Right lung (tissue), 5 donors: ENCODE measurements around the gene PGM2L1. TPM values are rescaled to one million over a fixed set of nuclear protein-coding genes. Genes with fewer than 3 reads are reported as not detected.

Source experiments
- DNase-seq, 2 donors: peaks; one replicate each; pipeline ENCODE4 v3.0.0-alpha.2; 2013
- polyA plus RNA-seq, 5 donors: library from polyadenylated mRNA; unstranded; fragments of 120-200 nt; gene quantifications; one replicate each; pipeline versions ENCODE4 v1.2.1 to v1.2.3, GENCODE V29; 2013; ENCODE audit warnings: inconsistent platforms in 1 of 5, low replicate concordance in 1 of 5; ENCODE audit not compliant: insufficient read length in 5 of 5, insufficient read depth in 1 of 5

PGM2L1 gene
- polyA plus RNA-seq, 5 donors, result 3.5 to 6.6 (median 5.3) TPM

DNA sequence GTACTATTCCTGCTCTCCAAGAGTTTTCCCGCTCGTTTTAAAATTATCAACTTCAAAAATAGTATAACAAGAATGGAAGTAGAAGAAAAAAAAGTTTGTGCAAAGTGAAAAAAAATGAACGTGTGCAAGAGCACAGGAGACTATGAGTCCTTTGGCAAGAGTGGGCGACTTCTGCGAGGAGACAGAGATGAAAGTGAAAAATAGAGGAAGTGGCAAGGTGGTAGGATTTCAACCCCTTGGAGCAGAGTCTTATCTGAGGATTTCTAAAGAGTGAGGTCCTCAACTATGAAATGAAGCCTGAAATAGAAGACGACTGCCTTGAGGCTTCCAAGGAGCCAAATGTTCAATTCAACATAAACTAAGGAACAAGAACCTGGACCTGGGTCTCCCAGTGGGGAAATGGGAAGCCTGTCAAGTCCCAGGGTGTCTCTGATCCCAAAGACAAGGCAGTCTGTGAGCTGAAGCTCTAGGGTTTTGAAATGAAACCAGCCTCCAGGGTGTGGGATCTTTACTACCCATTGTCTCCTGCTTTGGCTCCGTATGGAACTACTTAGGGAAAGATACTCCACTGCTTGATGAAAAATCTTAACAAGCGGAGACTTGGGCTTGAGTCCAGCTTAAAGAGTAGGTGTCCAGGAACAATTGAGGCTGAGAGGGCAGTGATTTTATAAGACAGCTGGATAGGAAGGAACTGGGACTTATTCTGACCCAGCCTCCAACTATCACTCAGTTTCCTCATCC lies 91.6 kb downstream of the PGM2L1 start:
- DNase-seq, result no peak

DNA sequence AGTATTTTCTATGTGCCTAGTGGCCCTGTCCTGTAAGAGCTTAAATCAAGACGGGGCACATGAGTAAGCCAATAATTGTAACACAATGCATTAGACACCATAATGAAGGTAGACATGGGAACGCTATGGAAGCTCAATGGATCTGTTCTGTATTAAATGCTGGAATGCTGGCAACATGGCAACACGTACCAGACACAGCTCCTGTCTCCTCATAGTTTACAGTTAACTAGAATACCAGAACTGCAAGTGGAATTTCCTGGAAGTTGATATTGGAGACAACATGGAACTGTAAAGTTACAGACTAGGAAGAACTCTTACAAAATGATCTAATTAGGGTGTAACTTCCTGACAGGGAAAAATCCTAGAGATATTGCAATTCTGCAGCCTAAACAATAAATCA lies 99.2 kb downstream of the PGM2L1 start:
- no peak for DNase-seq

DNA sequence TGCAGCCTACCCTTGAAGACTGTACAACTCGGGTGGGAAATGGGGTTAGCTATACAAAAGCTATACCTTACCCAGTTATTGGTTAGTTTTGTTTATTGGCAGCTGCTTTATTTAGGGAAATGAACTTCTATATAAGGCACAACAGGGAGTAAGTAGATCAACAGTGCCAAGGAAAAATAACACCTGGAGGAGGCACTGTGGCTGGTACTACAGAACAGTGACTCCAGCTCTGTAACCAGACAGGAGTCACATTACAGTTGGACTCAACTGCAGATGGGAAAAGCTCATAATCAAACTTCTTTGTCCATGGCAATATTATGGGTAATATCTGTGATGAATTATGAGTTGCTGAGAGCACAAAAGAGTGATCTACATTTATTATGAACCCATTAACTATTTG lies 100.7 kb downstream of the PGM2L1 start:
- DNase-seq, result no peak

DNA sequence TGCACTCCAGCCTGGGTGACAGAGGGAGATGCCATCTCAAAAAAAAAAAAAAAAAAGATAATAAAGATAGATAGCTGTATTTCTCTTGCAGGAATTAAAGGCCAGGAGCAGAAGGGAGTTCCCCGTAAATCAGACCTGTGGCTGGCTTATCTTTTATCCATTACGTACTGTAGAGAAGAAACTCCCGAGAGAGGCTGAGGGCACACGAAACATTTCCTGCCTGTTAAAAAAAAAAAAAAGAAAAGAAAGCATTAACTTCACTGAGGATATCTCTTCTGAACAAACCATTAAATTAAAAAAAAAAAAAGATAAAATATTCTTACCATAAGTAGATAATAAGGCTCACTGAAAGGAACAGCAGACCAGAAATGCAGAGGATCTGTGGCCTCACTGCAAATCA lies 109.3 kb downstream of the PGM2L1 start:
- no peak for DNase-seq

DNA sequence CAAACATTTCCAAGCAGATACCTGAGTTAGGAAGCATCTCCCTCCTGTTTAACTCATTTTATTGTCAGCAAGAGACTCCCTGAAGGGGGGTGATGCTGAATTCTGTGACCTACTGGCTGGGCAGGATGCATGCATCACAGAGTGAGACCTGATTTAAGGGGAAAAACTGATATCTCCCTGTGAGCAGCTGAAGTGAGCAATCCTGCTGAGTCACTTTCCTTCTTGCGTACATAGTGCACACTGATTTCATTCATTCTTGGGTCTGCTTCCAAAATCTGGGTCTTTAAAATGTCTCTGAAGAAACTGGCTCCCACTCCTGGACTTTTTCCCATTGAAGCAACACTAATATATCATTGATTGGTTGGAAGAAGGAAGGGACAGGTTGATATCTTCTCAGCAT lies 110.1 kb downstream of the PGM2L1 start:
- DNase-seq, result no peak

DNA sequence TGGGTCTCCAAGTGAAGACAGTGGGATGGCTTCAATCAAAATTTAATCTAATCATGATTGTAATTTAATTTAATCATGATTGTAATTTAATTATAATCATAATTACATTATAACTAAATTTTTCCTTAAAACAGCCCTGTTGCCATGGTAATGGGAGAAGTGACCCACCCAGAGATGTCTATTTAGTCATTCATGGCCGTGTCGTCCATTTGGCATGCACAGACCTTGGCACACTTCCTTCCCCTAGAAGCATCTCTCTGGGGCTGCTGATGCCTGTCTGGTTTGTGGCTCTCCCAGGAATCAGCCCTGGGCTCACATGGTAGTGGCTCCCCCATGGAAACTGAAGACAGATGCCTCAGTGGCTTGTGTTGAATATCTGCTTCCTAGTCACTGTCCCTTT lies 113.8 kb downstream of the PGM2L1 start:
- no peak for DNase-seq

DNA sequence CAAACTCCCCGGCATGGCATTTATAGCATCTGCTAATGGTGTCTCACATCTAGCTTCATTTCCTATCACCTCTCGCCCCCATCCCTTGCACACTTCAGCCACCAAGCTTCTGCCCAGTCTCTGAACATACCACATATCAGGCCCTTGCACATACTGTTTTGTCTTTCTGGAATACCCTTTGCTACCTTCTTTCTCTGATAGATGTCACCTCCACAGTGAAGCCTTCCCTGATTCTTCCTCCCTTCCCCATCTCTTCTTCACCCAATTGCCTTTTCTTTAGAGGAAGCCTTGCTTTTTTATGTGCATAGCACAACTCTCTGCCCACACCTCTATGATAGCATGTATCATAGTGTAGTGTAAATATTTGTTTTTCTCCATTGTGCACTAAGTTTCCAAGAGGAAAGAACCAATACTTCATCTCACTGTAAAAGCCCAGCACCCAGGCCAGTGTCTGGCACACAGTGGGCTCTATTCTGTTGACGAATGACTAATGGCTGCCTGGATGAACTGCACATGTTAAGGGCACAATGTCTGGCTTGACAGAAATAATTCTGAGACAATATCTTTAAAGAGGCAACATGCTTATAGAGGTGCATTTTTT lies 114.6 kb downstream of the PGM2L1 start:
- DNase-seq, result no peak

DNA sequence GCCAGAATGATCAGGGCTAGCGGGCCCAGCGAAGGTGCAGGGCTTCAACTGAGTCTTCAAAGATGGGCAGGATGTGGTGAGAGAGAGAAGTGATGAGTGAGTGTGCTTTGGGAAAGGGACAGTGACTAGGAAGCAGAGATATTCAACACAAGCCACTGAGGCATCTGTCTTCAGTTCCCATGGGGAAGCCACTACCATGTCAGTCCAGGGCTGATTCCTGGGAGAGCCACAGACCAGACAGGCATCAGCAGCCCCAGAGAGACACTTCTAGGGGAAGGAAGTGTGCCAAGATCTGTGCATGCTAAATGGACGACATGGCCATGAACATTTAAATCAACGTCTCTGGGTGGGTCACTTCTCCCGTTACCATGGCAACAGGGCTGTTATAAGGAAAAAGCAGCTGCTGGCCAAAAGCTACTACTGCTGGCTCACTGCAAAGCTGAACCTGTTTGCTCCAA lies 115.3 kb downstream of the PGM2L1 start:
- no peak for DNase-seq

DNA sequence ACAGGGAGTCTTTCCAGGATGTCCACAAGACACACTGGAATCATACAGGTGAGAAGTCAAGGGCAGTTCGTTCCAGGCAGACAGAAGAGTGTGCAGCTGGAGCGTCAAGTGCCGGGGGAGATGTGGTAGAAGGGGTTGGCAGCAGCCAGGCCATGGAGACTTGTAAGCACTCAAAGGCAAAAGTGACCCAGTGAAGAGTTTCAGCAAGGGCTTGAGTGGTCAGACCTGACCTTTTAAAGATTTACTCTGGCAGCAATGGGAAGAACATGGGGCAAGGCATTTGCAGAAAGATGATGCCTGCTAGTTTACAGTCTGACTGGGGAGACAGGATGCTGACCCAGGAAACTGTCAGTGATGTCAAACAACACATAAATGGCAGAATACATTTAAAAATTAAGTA lies 115.8 kb downstream of the PGM2L1 start:
- DNase-seq, result no peak

DNA sequence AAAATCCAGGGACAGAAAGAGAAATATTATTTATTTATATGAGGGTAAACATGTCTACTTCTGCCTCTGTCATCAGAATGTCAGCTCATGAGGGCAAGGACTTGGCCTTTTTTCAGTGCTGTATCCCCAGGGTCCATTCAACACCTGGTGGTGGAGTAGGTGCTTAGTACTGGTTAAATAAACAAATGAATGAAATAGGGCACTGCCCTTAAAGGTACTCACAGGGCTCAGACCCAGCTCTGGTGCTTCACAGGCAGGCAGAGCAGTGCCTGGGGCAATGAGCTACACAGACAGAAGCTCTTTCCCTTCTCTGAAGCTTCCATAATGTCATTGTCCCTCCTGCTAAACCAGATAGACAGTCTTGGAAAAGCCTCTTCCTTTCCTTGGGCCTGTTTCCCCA lies 117.7 kb downstream of the PGM2L1 start:
- no peak for DNase-seq

Other genes with a start within 250 kb of the PGM2L1 start
- 10 to 100 TPM; 20.8 to 30.7 (median 27.8) TPM for gene C2CD3, start 227.4 kb downstream of the PGM2L1 start, polyA plus RNA-seq
- gene PPME1, start 227.1 kb downstream of the PGM2L1 start, polyA plus RNA-seq, result 10 to 100 TPM; 39.9 to 47.4 (median 45.9) TPM
- 1 to 10 TPM; 1.8 to 3.1 (median 2.6) TPM for gene P4HA3, start 86.8 kb downstream of the PGM2L1 start, polyA plus RNA-seq
- gene KCNE3, start 69.1 kb upstream of the PGM2L1 start, polyA plus RNA-seq, result 10 to 100 TPM in 4 of 5 donors, 1 to 10 TPM in 1; 8.0 to 15.5 (median 13.4) TPM
- gene LIPT2, start 95.3 kb upstream of the PGM2L1 start, polyA plus RNA-seq, result 1 to 10 TPM; 3.1 to 5.4 (median 5.1) TPM
- gene POLD3, start 194.1 kb upstream of the PGM2L1 start, polyA plus RNA-seq, result 10 to 100 TPM; 25.5 to 43.3 (median 35.3) TPM